HG03439 (cell line): ENCODE data around the gene HHEX.
A peak's percentile ranks its signal among the peaks of the same experiment; 100 is the strongest.
"Not testable (repeated sequence)": the region's sequence is repeated elsewhere in the genome, so short reads cannot be mapped to it uniquely, and the experiment has no call there.

Experiments
- ATAC-seq: cut with Tn5 transposase; IDR thresholded peaks from one replicate; pipeline ENCODE4 v1.9.1; 2021; ENCODE audit warnings: mild to moderate bottlenecking, moderate library complexity; ENCODE audit not compliant: unreplicated experiment

The HHEX gene

GRCh38 chr10:92732958-92733357, 43.2 kb downstream of the HHEX start:
- ATAC-seq = no peak

GRCh38 chr10:92734301-92734700, 44.5 kb downstream of the HHEX start:
- no peak for ATAC-seq

GRCh38 chr10:92735938-92736337, 46.2 kb downstream of the HHEX start:
- no peak for ATAC-seq

GRCh38 chr10:92737484-92737883, 47.7 kb downstream of the HHEX start:
- ATAC-seq = no peak

- no peak for ATAC-seq
Observed at GRCh38 chr10:92740762-92741161, 51.0 kb downstream of the HHEX start.

GRCh38 chr10:92741741-92742140, 52.0 kb downstream of the HHEX start:
- not testable (repeated sequence) for ATAC-seq

GRCh38 chr10:92742331-92743228, 52.8 kb downstream of the HHEX start:
- peak; percentile 97 for ATAC-seq
